Measurements from ENCODE around the gene FLT1.

FLT1 gene

DNA sequence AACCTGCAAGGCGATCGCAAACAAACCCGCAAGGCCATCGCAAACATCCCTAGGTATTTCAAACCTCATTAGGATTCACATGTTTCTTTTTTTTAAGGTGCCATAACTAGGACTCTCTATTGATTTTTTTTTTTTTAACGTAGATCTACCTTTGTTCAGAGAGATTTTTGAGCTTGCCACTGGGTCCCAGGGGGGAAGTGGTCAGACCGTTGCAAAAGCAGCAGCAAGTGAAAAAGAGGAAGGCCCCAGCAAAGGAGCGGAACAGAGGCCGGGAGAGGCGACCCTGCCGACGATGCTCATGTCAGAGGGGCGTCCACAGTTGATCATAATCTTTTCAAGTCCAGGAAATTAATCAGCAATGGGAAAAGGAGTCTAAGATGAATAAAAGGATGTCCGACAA, 32.7 kb upstream of the FLT1 start:
- Histone ChIP-seq H3K36me3 (ENCODE audit: insufficient read depth, low read length) (no peaks in the 10 kb centered on the region), H3K9me3 (ENCODE audit: insufficient read depth, low read depth, low read length) (no peaks in the 10 kb centered on the region), H3K4me3 (ENCODE audit: low read length) (no peak overlapping the region), H3K27me3 (ENCODE audit: insufficient read depth, low read length) (peaks cover 22% of the 10 kb centered on the region), H3K27ac (ENCODE audit: low read depth, low read length) (no peak overlapping the region), H3K9ac (ENCODE audit: low read depth, low read length) (no peak overlapping the region), H3K4me1 (ENCODE audit: insufficient read depth, low read length) (peaks cover 25% of the 10 kb centered on the region)
- WGBS = 89% methylated on average over 13 of the region's 13 CpGs

DNA sequence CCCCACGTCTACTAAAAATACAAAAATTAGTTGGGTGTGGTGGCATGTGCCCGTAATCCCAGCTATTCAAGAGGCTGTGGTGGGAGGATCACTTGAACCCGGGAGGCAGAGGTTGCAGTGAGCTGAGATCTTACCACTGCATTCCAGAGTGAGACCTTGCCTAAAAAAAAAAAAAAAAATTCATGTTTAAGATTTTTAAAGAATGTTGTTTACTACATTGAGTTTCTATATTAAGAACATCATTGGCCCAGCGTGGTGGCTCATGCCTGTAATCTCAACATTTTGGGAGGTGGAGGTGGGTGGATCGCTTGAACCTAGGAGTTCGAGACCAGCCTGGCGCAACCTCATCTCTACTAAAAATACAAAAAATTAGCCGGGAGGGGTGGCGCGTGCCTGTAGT, 31.9 kb upstream of the FLT1 start:
- peaks cover 25% of the 10 kb centered on the region for H3K4me1 ChIP-seq (ENCODE audit: insufficient read depth, low read length)
- H3K4me3 ChIP-seq (ENCODE audit: low read length) = no peak overlapping the region
- no peak overlapping the region for H3K27ac ChIP-seq (ENCODE audit: low read depth, low read length)
- WGBS = 85% methylated on average over 7 of the region's 10 CpGs
- peaks cover 15% of the 10 kb centered on the region for H3K27me3 ChIP-seq (ENCODE audit: insufficient read depth, low read length)
- no peak overlapping the region for H3K9ac ChIP-seq (ENCODE audit: low read depth, low read length)
- no peaks in the 10 kb centered on the region for H3K36me3 ChIP-seq (ENCODE audit: insufficient read depth, low read length)
- no peaks in the 10 kb centered on the region for H3K9me3 ChIP-seq (ENCODE audit: insufficient read depth, low read depth, low read length)

DNA sequence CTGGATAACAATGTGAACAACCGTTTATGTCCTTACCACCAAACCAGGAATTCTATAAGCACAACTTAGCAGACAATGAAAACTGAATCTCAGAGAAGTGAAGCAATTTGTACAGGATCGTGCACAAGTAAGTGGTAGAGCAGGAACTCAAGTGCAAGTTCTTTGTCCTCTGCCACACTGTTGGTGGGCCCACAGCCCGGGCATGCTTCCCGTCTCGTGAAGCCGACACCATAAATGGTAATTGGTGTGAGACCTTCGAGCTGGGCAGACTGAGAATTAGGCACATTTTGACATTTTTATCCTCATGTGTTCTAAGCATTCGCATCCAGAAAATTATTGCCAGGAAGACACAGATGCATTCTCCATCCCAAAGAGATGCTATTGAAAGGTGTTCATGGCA, 27.9 kb upstream of the FLT1 start:
- Histone ChIP-seq H3K27me3 (ENCODE audit: insufficient read depth, low read length) (no peaks in the 10 kb centered on the region), H3K9ac (ENCODE audit: low read depth, low read length) (no peak overlapping the region), H3K4me3 (ENCODE audit: low read length) (no peak overlapping the region), H3K9me3 (ENCODE audit: insufficient read depth, low read depth, low read length) (no peaks in the 10 kb centered on the region), H3K4me1 (ENCODE audit: insufficient read depth, low read length) (no peaks in the 10 kb centered on the region), H3K27ac (ENCODE audit: low read depth, low read length) (no peak overlapping the region), H3K36me3 (ENCODE audit: insufficient read depth, low read length) (no peaks in the 10 kb centered on the region)
- WGBS = 92% methylated on average over 8 of the region's 8 CpGs

DNA sequence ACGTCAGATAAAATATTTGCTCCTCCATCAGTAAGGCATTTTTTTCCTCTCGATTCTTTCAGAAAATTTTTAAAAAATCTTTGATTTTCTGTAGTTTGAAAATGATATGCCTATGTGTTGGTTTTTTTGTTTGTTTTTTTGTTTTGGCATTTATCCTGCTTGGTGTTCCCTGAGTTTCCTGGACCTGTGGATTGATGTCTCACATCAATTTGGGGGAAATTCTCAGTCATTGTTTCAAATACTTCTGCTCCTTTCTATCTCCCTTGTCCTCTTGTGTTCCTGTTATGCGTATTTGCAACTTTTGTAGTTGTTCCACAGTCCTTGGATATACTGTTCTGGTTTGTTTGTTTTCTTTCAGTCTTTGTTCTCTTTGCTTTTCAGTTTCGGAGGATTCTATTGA, 18.8 kb upstream of the FLT1 start:
- Histone ChIP-seq H3K9ac (ENCODE audit: low read depth, low read length) (no peak overlapping the region), H3K4me3 (ENCODE audit: low read length) (no peak overlapping the region), H3K27ac (ENCODE audit: low read depth, low read length) (no peak overlapping the region), H3K36me3 (ENCODE audit: insufficient read depth, low read length) (no peaks in the 10 kb centered on the region), H3K9me3 (ENCODE audit: insufficient read depth, low read depth, low read length) (no peaks in the 10 kb centered on the region), H3K27me3 (ENCODE audit: insufficient read depth, low read length) (no peaks in the 10 kb centered on the region), H3K4me1 (ENCODE audit: insufficient read depth, low read length) (no peaks in the 10 kb centered on the region; the same call in 1 of the 2 replicates)
- 81% methylated on average over 3 of the region's 4 CpGs for WGBS

DNA sequence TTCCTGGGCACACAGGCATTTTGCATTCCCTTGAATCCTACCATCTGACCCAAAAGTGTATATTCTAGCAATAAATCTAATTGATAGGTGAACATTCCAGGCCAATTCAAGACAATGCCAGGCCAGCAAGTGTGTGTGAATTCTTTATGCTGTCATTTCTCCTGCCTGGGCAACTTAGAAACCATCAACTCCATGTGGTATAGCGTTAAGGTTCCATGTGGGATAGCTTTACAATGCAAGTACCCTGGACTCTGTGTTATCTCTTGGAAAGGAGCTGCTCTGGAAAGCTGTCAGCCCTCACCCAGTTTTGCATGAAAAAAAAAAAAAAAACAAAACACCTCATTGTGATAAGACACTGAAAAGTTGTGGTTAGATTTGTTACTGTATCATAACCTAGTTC, 15.6 kb upstream of the FLT1 start:
- WGBS = 83% methylated on average over 1 of the region's 1 CpG
- Histone ChIP-seq H3K27me3 (ENCODE audit: insufficient read depth, low read length) (no peaks in the 10 kb centered on the region), H3K4me1 (ENCODE audit: insufficient read depth, low read length) (no peaks in the 10 kb centered on the region; the same call in 1 of the 2 replicates), H3K9me3 (ENCODE audit: insufficient read depth, low read depth, low read length) (no peaks in the 10 kb centered on the region), H3K4me3 (ENCODE audit: low read length) (no peak overlapping the region), H3K27ac (ENCODE audit: low read depth, low read length) (no peak overlapping the region), H3K36me3 (ENCODE audit: insufficient read depth, low read length) (no peaks in the 10 kb centered on the region), H3K9ac (ENCODE audit: low read depth, low read length) (no peak overlapping the region)

DNA sequence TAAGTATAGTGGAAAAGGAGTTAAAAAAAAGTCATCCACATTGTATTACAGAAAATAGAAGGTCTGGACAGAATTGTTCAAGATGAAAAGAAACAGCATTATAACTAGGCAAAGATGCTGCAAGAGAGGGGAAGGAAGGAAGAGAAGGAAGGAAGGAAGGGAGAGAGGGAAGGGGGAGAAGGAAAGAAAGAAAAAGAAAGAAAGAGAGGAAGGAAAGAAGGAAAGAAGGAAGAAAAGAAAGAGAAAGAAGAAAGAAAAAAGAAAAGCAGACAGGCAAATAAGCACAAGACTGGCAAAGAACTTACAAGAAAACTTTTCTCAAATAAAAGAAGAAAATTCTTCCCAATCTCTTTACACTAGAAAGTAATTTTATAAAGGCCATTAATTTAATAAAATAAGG, 15.1 kb upstream of the FLT1 start:
- H3K9me3 ChIP-seq (ENCODE audit: insufficient read depth, low read depth, low read length) = no peaks in the 10 kb centered on the region
- no peak overlapping the region for H3K4me3 ChIP-seq (ENCODE audit: low read length)
- no peaks in the 10 kb centered on the region for H3K27me3 ChIP-seq (ENCODE audit: insufficient read depth, low read length)
- H3K27ac ChIP-seq (ENCODE audit: low read depth, low read length) = no peak overlapping the region
- H3K9ac ChIP-seq (ENCODE audit: low read depth, low read length) = no peak overlapping the region
- no peaks in the 10 kb centered on the region for H3K36me3 ChIP-seq (ENCODE audit: insufficient read depth, low read length)
- no peaks in the 10 kb centered on the region; the same call in 1 of the 2 replicates for H3K4me1 ChIP-seq (ENCODE audit: insufficient read depth, low read length)

DNA sequence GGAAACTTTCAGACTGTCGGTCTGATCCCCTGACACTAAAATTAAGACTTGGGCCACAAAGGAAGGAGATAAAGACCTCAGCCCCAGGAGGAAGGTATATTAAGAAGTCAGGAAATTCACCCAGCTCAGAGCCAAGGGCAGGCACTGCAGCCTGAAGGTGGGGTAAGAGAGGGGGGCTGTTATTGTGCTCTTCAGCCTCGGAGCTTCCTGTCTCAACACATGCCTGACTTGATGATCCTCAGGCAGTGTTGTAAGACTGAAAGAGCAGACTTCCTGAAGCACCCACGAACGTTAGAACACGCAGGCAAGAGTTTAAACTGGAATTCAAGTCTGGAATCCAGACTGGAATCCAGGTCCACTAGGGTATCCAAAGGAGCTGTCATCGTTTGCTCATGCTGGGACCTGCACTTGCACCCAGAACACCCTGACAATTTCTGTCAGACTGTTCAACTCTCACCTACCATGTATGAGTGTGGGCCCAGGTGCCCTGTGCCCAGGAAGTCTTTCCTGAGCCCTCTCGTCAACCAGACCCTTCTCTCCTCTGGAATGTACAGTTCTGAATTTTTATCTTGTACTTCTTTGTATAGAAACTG, 10.7 kb upstream of the FLT1 start:
- 82% methylated on average over 7 of the region's 7 CpGs for WGBS
- Histone ChIP-seq H3K27me3 (ENCODE audit: insufficient read depth, low read length) (no peaks in the 10 kb centered on the region), H3K36me3 (ENCODE audit: insufficient read depth, low read length) (no peaks in the 10 kb centered on the region), H3K4me3 (ENCODE audit: low read length) (no peak overlapping the region), H3K9me3 (ENCODE audit: insufficient read depth, low read depth, low read length) (no peaks in the 10 kb centered on the region), H3K9ac (ENCODE audit: low read depth, low read length) (no peak overlapping the region), H3K27ac (ENCODE audit: low read depth, low read length) (no peak overlapping the region), H3K4me1 (ENCODE audit: insufficient read depth, low read length) (peaks cover 7% of the 10 kb centered on the region)

DNA sequence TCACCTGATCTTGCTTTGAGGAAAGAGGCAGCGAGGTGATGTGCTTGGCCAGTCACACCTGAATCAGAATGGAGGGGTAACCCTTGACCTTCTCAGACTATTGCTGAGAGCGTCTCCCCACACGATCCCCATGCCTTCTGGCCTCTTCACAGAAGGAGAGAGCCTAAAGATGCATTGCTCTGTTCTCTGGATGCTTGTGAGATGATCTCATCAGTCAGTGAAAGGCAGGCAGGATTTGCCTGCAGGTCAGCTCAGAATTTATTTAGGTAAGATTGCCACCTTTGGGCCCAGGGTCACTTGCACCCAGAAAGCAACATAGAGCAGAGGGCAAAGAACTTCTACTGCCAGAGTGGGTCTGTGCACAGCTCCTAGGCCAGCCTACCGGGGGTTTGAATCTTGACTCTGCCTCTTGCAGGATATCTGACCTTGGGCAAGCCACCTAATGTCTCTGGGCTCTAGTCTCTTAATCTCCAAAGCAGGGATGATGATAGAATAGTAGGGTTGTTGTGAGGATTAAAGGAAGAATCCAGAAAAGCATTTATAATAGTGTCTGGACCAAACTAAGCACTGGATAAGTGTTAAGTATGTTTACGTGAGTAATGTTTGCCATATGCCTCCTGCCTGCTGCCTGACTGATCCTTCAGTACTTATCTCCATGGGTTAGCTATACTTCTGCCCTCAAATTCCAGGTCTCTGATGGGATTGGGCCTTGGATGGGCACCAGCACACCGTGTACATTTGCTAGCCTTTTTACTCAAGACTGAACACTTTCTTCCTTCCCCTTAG, 8.4 kb upstream of the FLT1 start:
- H3K36me3 ChIP-seq (ENCODE audit: insufficient read depth, low read length) = no peaks in the 10 kb centered on the region
- H3K9ac ChIP-seq (ENCODE audit: low read depth, low read length) = no peak overlapping the region
- H3K4me1 ChIP-seq (ENCODE audit: insufficient read depth, low read length) = peaks cover 7% of the 10 kb centered on the region
- H3K27me3 ChIP-seq (ENCODE audit: insufficient read depth, low read length) = 0 out of 2 replicates have a peak, but pooled peaks cover 3% of the 10 kb centered on the region
- H3K27ac ChIP-seq (ENCODE audit: low read depth, low read length) = no peak overlapping the region
- no peaks in the 10 kb centered on the region for H3K9me3 ChIP-seq (ENCODE audit: insufficient read depth, low read depth, low read length)
- H3K4me3 ChIP-seq (ENCODE audit: low read length) = no peak overlapping the region
- WGBS = 61% methylated on average over 6 of the region's 6 CpGs

DNA sequence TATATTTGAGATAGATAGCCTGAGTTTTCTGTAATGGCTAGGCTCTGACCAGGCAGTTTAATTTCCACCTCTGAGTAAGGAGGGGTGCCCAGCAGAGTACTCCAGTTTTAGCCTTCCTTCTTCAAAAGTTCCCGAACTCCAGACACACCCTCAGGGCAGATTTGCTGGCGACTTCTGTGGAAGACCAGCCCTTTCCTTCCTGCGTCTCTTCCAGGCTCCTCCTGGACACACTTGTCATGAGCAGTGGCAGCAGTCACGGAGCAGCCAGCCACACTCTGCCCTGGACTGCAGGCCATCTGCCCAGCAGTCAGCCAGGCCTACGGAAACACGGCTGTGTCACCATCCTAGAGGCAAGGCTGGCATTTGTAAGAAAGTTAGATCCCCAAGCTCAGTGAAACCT, 6.6 kb upstream of the FLT1 start:
- H3K4me3 ChIP-seq (ENCODE audit: low read length) = no peak overlapping the region
- H3K27ac ChIP-seq (ENCODE audit: low read depth, low read length) = no peak overlapping the region
- H3K9ac ChIP-seq (ENCODE audit: low read depth, low read length) = no peak overlapping the region
- H3K27me3 ChIP-seq (ENCODE audit: insufficient read depth, low read length) = peaks cover 21% of the 10 kb centered on the region
- H3K4me1 ChIP-seq (ENCODE audit: insufficient read depth, low read length) = peaks cover 13% of the 10 kb centered on the region
- no peaks in the 10 kb centered on the region for H3K9me3 ChIP-seq (ENCODE audit: insufficient read depth, low read depth, low read length)
- no peaks in the 10 kb centered on the region for H3K36me3 ChIP-seq (ENCODE audit: insufficient read depth, low read length)
- WGBS = 87% methylated on average over 6 of the region's 6 CpGs

DNA sequence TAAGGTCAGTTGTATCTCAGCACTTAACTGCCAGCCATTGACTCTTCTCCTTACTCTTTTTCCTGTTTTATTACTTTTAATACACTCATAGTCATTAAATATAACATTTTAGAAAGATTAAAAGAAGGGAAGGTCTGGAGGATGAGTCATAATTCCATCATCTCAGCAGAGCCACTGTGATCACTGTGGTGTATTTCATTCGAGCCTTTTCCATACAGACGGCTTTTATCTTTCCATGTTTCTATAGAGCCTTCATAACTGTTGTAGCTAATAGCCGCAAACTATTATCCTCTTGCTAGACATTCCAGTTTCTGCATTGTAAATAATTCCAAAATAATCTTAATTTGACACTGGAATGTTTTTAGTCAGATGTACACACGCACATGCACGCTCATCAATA, 4.7 kb upstream of the FLT1 start:
- Histone ChIP-seq H3K27me3 (ENCODE audit: insufficient read depth, low read length) (peaks cover 39% of the 10 kb centered on the region), H3K9me3 (ENCODE audit: insufficient read depth, low read depth, low read length) (no peaks in the 10 kb centered on the region), H3K4me1 (ENCODE audit: insufficient read depth, low read length) (peaks cover 20% of the 10 kb centered on the region), H3K36me3 (ENCODE audit: insufficient read depth, low read length) (no peaks in the 10 kb centered on the region), H3K4me3 (ENCODE audit: low read length) (no peak overlapping the region), H3K9ac (ENCODE audit: low read depth, low read length) (no peak overlapping the region), H3K27ac (ENCODE audit: low read depth, low read length) (no peak overlapping the region)
- 94% methylated on average over 5 of the region's 5 CpGs for WGBS

DNA sequence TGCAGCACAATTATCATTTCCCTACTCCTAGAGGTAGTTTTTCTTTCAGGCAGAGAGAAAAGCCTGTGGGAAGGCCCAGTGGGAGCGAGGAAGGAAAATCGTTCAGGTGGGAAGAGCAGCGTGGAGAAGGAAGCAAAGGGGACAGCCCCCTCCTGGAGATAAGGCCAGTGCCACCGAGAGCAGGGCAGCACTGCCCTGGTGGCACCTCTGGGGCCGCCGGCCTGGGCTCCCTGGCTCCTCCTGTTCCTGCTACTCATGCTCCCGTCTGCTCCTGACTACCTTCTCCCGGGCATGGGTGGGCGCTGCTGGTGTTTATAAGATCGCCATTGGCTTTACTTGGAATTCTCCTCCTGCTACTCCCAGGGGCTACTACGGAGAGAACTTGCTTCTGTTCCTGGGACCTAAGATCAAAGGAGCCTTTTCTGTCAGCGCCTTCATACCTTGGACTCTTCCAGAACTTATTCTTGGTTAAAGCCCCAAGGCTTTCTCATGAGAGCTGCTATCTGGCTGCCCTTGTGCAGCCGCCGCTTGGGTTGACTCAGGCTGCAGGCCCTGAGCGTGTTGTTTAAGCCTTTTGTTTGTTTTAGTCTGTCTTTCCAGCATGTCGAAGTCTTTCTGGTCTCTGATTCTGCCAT, 3.7 kb upstream of the FLT1 start:
- Histone ChIP-seq H3K36me3 (ENCODE audit: insufficient read depth, low read length) (no peaks in the 10 kb centered on the region), H3K4me1 (ENCODE audit: insufficient read depth, low read length) (peaks cover 20% of the 10 kb centered on the region), H3K27ac (ENCODE audit: low read depth, low read length) (no peak overlapping the region), H3K27me3 (ENCODE audit: insufficient read depth, low read length) (peaks cover 49% of the 10 kb centered on the region), H3K9ac (ENCODE audit: low read depth, low read length) (no peak overlapping the region), H3K9me3 (ENCODE audit: insufficient read depth, low read depth, low read length) (no peaks in the 10 kb centered on the region), H3K4me3 (ENCODE audit: low read length) (no peak overlapping the region)
- WGBS = 89% methylated on average over 16 of the region's 16 CpGs

All from HUES64 (cell line).